ENCODE data around the gene CARF. TPM values are rescaled to one million over a fixed set of nuclear protein-coding genes. Genes with fewer than 3 reads are reported as not detected.
A peak's percentile ranks its signal among the peaks of the same experiment; 100 is the strongest.

Gene CARF, protein sequence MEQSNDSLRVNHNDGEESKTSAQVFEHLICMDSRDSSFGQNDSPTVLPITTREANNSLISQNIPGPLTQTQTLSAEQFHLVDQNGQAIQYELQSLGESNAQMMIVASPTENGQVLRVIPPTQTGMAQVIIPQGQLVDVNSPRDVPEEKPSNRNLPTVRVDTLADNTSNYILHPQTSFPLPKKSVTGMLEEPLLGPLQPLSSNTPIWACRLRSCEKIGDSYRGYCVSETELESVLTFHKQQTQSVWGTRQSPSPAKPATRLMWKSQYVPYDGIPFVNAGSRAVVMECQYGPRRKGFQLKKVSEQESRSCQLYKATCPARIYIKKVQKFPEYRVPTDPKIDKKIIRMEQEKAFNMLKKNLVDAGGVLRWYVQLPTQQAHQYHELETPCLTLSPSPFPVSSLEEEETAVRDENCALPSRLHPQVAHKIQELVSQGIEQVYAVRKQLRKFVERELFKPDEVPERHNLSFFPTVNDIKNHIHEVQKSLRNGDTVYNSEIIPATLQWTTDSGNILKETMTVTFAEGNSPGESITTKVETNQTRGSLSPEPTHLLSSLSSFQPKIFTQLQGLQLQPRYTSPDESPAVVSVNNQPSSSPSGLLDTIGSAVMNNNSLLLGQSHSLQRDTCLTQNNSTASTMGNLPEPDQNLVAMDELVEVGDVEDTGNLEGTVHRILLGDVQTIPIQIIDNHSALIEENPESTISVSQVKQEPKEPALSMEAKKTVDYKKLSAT
- 10 to 100 TPM; 10.5 to 25.6 TPM for total RNA-seq

DNA sequence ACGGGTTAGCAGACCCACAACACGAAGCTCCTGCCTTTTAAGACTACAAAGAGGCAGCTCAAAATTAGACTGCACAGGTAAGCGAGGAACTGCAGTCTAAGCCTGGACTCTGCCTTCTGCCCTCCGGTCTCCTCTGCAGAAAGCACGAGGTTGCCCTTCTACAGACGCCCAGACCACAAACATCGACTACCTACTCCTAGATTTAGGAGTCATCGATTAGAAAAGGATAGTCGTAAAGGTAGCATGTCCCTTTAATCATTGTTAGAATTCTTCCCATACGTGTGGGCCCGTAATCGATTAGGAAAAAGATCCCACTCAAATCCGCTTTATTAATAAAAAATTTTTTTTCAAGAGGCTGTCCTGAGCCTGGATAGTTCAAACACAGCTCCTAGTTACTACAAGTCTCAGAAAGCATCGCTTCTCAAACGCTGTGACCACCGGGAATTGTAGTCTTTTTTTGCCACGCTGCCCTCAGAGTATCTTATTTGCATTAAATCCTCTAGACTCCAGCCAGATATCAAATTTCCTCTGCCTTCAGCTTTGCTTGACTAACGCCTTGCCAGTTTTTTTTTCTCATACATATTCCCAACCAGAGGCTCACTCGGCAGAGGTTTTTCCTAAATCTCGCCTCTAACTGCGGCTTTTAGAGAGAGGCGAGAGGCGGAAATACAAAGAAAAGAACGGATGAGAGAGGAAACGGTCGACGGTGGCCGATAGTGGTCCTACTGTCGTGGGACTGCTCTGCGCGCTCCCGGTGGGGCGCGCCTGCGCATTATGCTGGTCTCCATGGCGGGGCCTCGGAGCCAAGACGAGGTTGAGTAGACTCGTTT is at the start of gene CARF, which contains the start of gene WDR12:
Gene CARF, plus strand, starts transcription at position 764 of the 830 bp plus-strand sequence. CDS start 29,628 bp downstream, outside the sequence.
Gene WDR12, minus strand, starts transcription at position 162 of the 830 bp plus-strand sequence. CDS start 197 bp downstream, outside the sequence.
- Histone ChIP-seq H3K36me3 (no peaks in the 10 kb centered on the region), H3K4me3 (peak within 1 kb of the TSS; percentile 82), H3K27me3 (replicated peaks; ENCODE audit: insufficient read depth) (no peaks in the 10 kb centered on the region), H3K27ac (peak within 1 kb of the TSS; percentile 79 to 90), H3K9me3 (no peaks in the 10 kb centered on the region), H3K4me1 (ENCODE audit: control insufficient read depth in 1 of 2, low read depth in 2 of 2) (peaks cover 13 to 20% of the 10 kb centered on the region in 2 donors)
- TF ChIP-seq, protein P1, sequence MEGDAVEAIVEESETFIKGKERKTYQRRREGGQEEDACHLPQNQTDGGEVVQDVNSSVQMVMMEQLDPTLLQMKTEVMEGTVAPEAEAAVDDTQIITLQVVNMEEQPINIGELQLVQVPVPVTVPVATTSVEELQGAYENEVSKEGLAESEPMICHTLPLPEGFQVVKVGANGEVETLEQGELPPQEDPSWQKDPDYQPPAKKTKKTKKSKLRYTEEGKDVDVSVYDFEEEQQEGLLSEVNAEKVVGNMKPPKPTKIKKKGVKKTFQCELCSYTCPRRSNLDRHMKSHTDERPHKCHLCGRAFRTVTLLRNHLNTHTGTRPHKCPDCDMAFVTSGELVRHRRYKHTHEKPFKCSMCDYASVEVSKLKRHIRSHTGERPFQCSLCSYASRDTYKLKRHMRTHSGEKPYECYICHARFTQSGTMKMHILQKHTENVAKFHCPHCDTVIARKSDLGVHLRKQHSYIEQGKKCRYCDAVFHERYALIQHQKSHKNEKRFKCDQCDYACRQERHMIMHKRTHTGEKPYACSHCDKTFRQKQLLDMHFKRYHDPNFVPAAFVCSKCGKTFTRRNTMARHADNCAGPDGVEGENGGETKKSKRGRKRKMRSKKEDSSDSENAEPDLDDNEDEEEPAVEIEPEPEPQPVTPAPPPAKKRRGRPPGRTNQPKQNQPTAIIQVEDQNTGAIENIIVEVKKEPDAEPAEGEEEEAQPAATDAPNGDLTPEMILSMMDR (IDR thresholded peaks at IDR 0.05) = no peak
- DNase-seq (ENCODE audit: low spot score) (peak; percentile 81), ATAC-seq (ENCODE audit: insufficient number of reproducible peaks, low FRiP score, low read depth) (peak; percentile 91)

- TF ChIP-seq, protein P1 (IDR thresholded peaks at IDR 0.05) = no peak
- DNase-seq (ENCODE audit: low spot score) = no peak
- H3K9me3 ChIP-seq = no peaks in the 10 kb centered on the region
Observed at GRCh38 chr2:202870431-202871299, 41.4 kb upstream of the CARF start.

GRCh38 chr2:202871300-202872141 is 40.6 kb upstream of the CARF start, which contains the start of gene ICA1L:
Gene ICA1L, minus strand, starts transcription at chr2:202871766. Its CDS starts 42,757 bp downstream, at chr2:202829009.
- TF ChIP-seq, protein P1 (IDR thresholded peaks at IDR 0.05) = peak; percentile 33
- DNase-seq (ENCODE audit: low spot score) = peak; percentile 15
- Histone ChIP-seq H3K9me3 (no peaks in the 10 kb centered on the region), H3K36me3 (no peaks in the 10 kb centered on the region), H3K4me3 (peak within 1 kb of the TSS; percentile 87), H3K27ac (peak within 1 kb of the TSS; percentile 53 to 69), H3K4me1 (ENCODE audit: control insufficient read depth in 1 of 2, low read depth in 2 of 2) (peaks cover 0 to 14% of the 10 kb centered on the region in 2 donors), H3K27me3 (replicated peaks; ENCODE audit: insufficient read depth) (no peaks in the 10 kb centered on the region)
- peak; percentile 49 for ATAC-seq (ENCODE audit: insufficient number of reproducible peaks, low FRiP score, low read depth)

More at GRCh38 chr2:202870431-202871299, 41.4 kb upstream of the CARF start:
- Histone ChIP-seq H3K27ac (peak overlapping the region; percentile 53 to 69), H3K4me3 (peak overlapping the region; percentile 87), H3K27me3 (replicated peaks; ENCODE audit: insufficient read depth) (no peaks in the 10 kb centered on the region), H3K36me3 (no peaks in the 10 kb centered on the region), H3K4me1 (ENCODE audit: control insufficient read depth in 1 of 2, low read depth in 2 of 2) (peaks cover 0 to 14% of the 10 kb centered on the region in 2 donors)
- peak; percentile 37 for ATAC-seq (ENCODE audit: insufficient number of reproducible peaks, low FRiP score, low read depth)

GRCh38 chr2:202877699-202878098 is 34.4 kb upstream of the CARF start:
- ATAC-seq (ENCODE audit: insufficient number of reproducible peaks, low FRiP score, low read depth) (no peak), DNase-seq (ENCODE audit: low spot score) (no peak)
- H3K27me3 ChIP-seq (replicated peaks; ENCODE audit: insufficient read depth) = no peaks in the 10 kb centered on the region
- H3K4me3 ChIP-seq = no peak overlapping the region
- H3K27ac ChIP-seq = no peak overlapping the region
- TF ChIP-seq, protein P1 (IDR thresholded peaks at IDR 0.05) = no peak
- no peaks in the 10 kb centered on the region for H3K9me3 ChIP-seq
- no peaks in the 10 kb centered on the region for H3K4me1 ChIP-seq (ENCODE audit: control insufficient read depth in 1 of 2, low read depth in 2 of 2)
- no peaks in the 10 kb centered on the region for H3K36me3 ChIP-seq
